Mesothelial cell of epicardium (in vitro differentiated cells): ENCODE results near the gene ERBIN. TPM values are rescaled to one million over a fixed set of nuclear protein-coding genes. Genes with fewer than 3 reads are reported as not detected.
A peak's percentile ranks its signal among the peaks of the same experiment; 100 is the strongest.

Source experiments
- DNase-seq, 2 experiments: peaks; one replicate each; pipeline ENCODE4 v3.0.0; 2021; ENCODE audit warnings: low spot score in 2 of 2; ENCODE audit not compliant: unreplicated experiment in 2 of 2
- H3K27ac Mint-ChIP-seq: 2 replicates; pipeline ENCODE4 v1.8.0; 2021; ENCODE audit warnings: mixed read lengths
- H3K27me3 Mint-ChIP-seq: 2 replicates; pipeline ENCODE4 v1.8.0; 2021; ENCODE audit warnings: low read depth, mixed read lengths
- H3K36me3 Mint-ChIP-seq: 2 replicates; pipeline ENCODE4 v1.8.0; 2021; ENCODE audit warnings: mixed read lengths
- H3K4me1 Mint-ChIP-seq: 2 replicates; pipeline ENCODE4 v1.8.0; 2021; ENCODE audit warnings: mixed read lengths
- H3K4me3 Mint-ChIP-seq: 2 replicates; pipeline ENCODE4 v1.8.0; 2021; ENCODE audit warnings: mild to moderate bottlenecking, moderate library complexity, mixed read lengths
- H3K9me3 Mint-ChIP-seq: 2 replicates; pipeline ENCODE4 v1.8.0; 2021; ENCODE audit warnings: mixed read lengths
- total RNA-seq: library from RNA; stranded (reverse); gene quantifications from 3 replicates; pipeline ENCODE4 v1.2.1, GENCODE V29; 2021
- TF ChIP-seq, protein P1 (sequence below): fragments of 200-600 bp; sonication (generic); IDR thresholded peaks from one replicate; pipeline ENCODE4 v1.5.0; 2021; ENCODE audit warnings: antibody characterized with exemption; ENCODE audit not compliant: unreplicated experiment

ERBIN gene
- total RNA-seq, 1 donor from 2014 or later: 81.8 TPM

- H3K4me1 Mint-ChIP-seq: no peaks in the 10 kb centered on the region
- no peak overlapping the region for H3K27ac Mint-ChIP-seq
- peaks cover 35% of the 10 kb centered on the region for H3K36me3 Mint-ChIP-seq
- peaks cover 8% of the 10 kb centered on the region for H3K9me3 Mint-ChIP-seq
- TF ChIP-seq, protein P1, sequence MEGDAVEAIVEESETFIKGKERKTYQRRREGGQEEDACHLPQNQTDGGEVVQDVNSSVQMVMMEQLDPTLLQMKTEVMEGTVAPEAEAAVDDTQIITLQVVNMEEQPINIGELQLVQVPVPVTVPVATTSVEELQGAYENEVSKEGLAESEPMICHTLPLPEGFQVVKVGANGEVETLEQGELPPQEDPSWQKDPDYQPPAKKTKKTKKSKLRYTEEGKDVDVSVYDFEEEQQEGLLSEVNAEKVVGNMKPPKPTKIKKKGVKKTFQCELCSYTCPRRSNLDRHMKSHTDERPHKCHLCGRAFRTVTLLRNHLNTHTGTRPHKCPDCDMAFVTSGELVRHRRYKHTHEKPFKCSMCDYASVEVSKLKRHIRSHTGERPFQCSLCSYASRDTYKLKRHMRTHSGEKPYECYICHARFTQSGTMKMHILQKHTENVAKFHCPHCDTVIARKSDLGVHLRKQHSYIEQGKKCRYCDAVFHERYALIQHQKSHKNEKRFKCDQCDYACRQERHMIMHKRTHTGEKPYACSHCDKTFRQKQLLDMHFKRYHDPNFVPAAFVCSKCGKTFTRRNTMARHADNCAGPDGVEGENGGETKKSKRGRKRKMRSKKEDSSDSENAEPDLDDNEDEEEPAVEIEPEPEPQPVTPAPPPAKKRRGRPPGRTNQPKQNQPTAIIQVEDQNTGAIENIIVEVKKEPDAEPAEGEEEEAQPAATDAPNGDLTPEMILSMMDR: no peak
- no peak overlapping the region for H3K4me3 Mint-ChIP-seq
- H3K27me3 Mint-ChIP-seq: no peaks in the 10 kb centered on the region
- no peak for DNase-seq
Measured at GRCh38 chr5:66066826-66067225, 140.5 kb downstream of the ERBIN start.

DNA sequence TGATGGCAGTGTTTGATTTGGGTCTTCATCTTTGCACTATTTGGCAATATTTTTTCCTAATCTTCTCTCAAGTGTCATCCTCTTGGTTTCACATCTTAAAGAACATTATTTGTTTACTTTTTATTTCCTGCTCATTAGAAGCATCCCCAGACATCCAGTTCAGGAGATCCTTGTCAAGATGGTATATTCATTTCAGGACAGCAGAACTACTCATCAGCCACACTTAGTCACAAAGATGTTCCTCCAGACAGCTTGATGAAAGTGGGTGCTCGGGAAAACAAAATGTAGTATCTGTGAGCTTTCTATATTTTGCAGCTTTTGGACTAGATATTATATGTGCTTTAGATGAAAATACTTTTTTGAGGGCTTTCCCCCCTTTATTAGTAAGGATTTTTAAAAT lies 145.7 kb downstream of the ERBIN start:
- Mint-ChIP-seq H3K9me3 (no peaks in the 10 kb centered on the region), H3K27ac (no peak overlapping the region), H3K4me1 (no peaks in the 10 kb centered on the region), H3K27me3 (no peaks in the 10 kb centered on the region), H3K36me3 (peaks cover 23% of the 10 kb centered on the region), H3K4me3 (no peak overlapping the region)
- TF ChIP-seq, protein P1: no peak
- DNase-seq: no peak

DNA sequence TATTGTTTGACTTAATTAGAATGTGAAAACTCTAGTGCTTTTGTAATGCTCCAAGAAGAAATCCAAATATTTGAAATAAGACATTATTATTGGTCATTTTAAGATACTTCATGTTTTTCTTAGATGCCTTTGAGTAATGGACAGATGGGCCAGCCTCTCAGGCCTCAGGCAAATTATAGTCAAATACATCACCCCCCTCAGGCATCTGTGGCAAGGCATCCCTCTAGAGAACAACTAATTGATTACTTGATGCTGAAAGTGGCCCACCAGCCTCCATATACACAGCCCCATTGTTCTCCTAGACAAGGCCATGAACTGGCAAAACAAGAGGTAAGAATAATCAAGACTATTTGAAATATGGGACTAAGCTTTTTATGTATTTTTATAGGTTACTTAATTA lies 148.5 kb downstream of the ERBIN start:
- TF ChIP-seq, protein P1: no peak
- DNase-seq: no peak
- peak overlapping the region; percentile 47 for H3K27ac Mint-ChIP-seq
- peaks cover 24% of the 10 kb centered on the region for H3K36me3 Mint-ChIP-seq
- H3K4me3 Mint-ChIP-seq: no peak overlapping the region
- H3K9me3 Mint-ChIP-seq: no peaks in the 10 kb centered on the region
- H3K4me1 Mint-ChIP-seq: no peaks in the 10 kb centered on the region
- no peaks in the 10 kb centered on the region for H3K27me3 Mint-ChIP-seq

GRCh38 chr5:66080664-66081063 lies 154.3 kb downstream of the ERBIN start:
- TF ChIP-seq, protein P1: no peak
- H3K27me3 Mint-ChIP-seq: no peaks in the 10 kb centered on the region

GRCh38 chr5:66089384-66089783 lies 163.0 kb downstream of the ERBIN start:
- peaks cover 52% of the 10 kb centered on the region for H3K9me3 Mint-ChIP-seq
- no peak overlapping the region for H3K4me3 Mint-ChIP-seq
- no peak overlapping the region for H3K27ac Mint-ChIP-seq
- TF ChIP-seq, protein P1: no peak
- no peak for DNase-seq
- no peaks in the 10 kb centered on the region for H3K27me3 Mint-ChIP-seq
- peaks cover 60% of the 10 kb centered on the region for H3K36me3 Mint-ChIP-seq
- H3K4me1 Mint-ChIP-seq: no peaks in the 10 kb centered on the region

More at GRCh38 chr5:66080664-66081063, 154.3 kb downstream of the ERBIN start:
- Mint-ChIP-seq H3K36me3 (peaks cover 25% of the 10 kb centered on the region), H3K4me3 (no peak overlapping the region), H3K4me1 (no peaks in the 10 kb centered on the region), H3K9me3 (peaks cover 10% of the 10 kb centered on the region), H3K27ac (no peak overlapping the region)
- no peak for DNase-seq

- H3K4me3 Mint-ChIP-seq: no peak overlapping the region
- no peak overlapping the region for H3K27ac Mint-ChIP-seq
- no peaks in the 10 kb centered on the region for H3K4me1 Mint-ChIP-seq
- H3K36me3 Mint-ChIP-seq: peaks cover 52% of the 10 kb centered on the region
- TF ChIP-seq, protein P1: no peak
- no peaks in the 10 kb centered on the region for H3K27me3 Mint-ChIP-seq
- DNase-seq: no peak
- H3K9me3 Mint-ChIP-seq: peaks cover 67% of the 10 kb centered on the region
Measured at GRCh38 chr5:66100851-66101250, 174.5 kb downstream of the ERBIN start.
